ENCODE measurements around the gene RPL35.

The RPL35 gene

DNA sequence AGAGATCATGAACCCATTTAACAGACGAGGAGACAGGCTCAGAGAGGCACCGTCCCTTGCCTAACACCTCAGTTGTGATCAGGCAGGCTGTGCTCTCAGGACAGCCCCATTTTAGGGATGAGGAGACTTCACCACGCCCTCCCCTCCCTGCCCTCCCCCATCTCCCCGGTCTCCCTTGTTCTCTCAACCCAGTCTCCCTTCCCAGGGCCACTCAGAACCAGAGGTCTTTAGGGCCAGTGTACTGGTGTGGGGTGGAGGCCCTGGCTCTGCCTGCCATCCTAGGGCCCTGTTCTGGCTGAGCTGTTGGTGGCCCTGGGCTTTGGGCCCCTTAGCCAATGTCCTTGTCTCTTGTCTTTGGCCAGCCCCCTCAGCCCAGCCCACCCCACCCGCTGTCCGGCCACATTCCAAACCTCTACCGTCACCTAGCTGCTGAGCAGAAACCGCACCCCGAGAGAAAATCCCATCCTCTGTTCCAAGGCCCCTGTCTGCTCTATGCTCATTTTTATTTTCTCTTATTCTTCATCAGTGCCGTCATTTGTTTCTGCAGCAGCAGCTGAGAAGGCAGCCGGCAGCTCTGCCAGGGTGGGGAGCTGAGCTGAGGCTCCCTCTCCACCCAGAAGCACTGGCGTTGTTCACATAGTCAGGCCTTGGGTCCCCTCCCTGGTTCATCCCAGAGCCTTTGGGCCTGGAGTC, 50.9 kb downstream of the RPL35 start:
- FAIRE-seq = peak; percentile 70

DNA sequence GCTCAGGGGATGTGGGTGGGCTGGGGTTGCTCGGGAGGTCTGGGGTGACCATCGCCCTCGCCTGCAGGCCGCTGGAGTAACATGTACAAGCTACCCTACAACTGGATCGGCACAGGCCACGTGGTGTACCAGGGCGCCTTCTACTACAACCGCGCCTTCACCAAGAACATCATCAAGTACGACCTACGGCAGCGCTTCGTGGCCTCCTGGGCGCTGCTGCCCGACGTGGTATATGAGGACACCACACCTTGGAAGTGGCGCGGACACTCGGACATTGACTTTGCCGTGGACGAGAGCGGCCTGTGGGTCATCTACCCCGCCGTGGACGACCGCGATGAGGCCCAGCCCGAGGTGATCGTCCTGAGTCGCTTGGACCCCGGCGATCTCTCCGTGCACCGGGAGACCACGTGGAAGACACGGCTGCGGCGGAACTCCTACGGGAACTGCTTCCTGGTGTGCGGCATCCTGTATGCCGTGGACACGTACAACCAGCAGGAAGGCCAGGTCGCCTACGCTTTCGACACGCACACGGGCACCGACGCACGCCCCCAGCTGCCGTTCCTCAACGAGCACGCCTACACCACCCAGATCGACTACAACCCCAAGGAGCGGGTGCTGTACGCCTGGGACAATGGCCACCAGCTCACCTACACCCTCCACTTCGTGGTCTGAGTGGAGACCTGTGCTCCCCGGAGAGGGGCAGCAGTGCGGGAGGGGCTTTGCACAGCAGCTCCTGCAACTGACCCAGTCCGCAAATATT, 51.8 kb downstream of the RPL35 start:
- FAIRE-seq (no peak), DNase-seq (ENCODE audit: insufficient read length, low spot score) (no peak)
- TF ChIP-seq POLR2A (IDR thresholded peaks at IDR 0.05; ENCODE audit: low read depth, low read length) = 0 out of 2 replicates have a peak, but pooled peaks have one; percentile 16

More for the DNA sequence above, 50.9 kb downstream of the RPL35 start:
- DNase-seq (ENCODE audit: insufficient read length, low spot score) = peak; percentile 96
- TF ChIP-seq POLR2A (IDR thresholded peaks at IDR 0.05; ENCODE audit: low read depth, low read length) = peak; percentile 48; the same call in 1 of the 2 replicates

DNA sequence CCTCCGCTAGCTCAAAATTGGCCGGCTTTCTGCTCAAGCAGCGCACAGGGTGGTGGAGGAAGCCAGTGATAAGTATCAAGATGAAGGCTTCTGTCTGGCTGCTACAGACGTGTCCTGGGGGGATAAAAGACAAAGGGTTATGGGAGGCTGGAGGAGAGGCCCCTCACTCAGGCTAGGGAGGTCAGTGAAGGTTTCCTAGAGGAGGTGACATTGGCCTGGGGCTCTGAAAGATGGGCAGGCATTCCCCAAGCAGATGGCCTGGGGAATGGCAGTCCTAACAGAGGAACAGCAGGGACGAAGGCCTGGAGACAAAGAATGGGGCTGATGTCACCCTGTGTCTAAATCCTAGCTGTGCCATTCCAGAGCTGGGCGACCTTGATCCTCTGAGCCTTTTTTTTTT, 52.5 kb downstream of the RPL35 start:
- no peak for TF ChIP-seq POLR2A (IDR thresholded peaks at IDR 0.05; ENCODE audit: low read depth, low read length)
- FAIRE-seq (no peak), DNase-seq (ENCODE audit: insufficient read length, low spot score) (no peak)

- TF ChIP-seq POLR2A (IDR thresholded peaks at IDR 0.05; ENCODE audit: low read depth, low read length) = no peak
- DNase-seq (ENCODE audit: insufficient read length, low spot score) (no peak), FAIRE-seq (no peak)
Measured at GRCh38 chr9:124808246-124808956, 53.4 kb downstream of the RPL35 start.
